HG02588 (cell line): ENCODE data around the gene CCDC167.
"Not testable (repeated sequence)": the region's sequence is repeated elsewhere in the genome, so short reads cannot be mapped to it uniquely, and the experiment has no call there.

Experiments
- ATAC-seq: cut with Tn5 transposase; IDR thresholded peaks from one replicate; pipeline ENCODE4 v1.9.1; 2021; ENCODE audit warnings: mild to moderate bottlenecking, moderate library complexity; ENCODE audit not compliant: unreplicated experiment

Gene CCDC167

DNA sequence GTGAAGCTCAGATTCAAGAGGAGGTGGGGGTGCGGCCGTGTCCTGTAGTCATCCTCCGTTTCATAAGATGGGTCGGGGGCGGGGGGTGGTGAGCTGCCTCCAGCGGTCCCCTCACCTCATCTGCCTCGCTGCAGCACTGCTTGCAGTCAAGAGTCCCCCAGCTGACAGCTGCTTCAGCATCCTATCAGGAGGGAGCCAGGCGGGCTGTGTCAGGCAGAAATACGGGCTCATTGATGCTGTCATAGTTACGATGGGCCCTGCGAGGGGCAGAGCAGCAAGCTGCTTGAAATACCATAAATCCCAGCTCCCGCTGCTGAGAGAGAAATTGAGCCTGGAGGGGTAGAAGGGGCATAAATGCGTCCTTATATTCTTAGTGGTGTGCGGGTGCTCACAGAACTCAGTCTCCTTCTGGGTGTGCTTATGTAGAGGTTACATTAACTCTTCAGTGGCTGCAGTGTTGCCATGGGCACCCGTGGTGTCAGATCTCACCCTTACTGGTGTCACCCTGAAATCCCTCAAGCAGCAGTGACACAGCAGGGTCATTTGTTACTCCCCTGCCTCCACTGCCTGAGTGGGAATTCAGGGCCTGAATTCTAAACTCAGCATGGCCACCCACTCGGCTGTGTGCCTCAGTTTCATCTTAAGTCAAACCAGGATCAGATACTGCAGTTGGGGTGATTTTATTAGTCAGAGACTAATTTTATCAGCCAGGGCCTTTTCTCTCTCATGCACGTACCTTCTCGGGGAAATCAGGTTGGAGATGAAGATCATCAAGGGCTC, 21.8 kb downstream of the CCDC167 start:
- ATAC-seq: no peak

DNA sequence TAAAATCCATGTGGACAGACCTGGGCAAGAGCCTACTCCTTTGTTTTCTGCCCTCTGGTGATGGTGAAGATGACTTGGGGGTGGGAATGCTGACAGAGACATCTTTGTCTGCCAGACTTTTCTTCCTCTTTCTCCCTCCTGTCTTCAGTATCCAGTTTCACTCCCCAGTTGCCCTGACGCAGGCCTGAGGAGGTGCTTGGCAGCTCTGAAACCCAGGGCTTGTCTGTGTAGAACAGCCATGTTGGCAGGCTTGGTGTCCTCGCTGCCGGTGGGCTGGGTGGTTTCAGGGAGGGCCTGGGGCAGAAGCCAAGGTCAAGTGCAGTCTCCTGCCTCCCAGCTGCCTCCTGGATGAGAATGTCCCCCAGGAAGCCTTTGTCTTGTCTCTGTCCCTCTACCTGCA, 22.5 kb downstream of the CCDC167 start:
- no peak for ATAC-seq

DNA sequence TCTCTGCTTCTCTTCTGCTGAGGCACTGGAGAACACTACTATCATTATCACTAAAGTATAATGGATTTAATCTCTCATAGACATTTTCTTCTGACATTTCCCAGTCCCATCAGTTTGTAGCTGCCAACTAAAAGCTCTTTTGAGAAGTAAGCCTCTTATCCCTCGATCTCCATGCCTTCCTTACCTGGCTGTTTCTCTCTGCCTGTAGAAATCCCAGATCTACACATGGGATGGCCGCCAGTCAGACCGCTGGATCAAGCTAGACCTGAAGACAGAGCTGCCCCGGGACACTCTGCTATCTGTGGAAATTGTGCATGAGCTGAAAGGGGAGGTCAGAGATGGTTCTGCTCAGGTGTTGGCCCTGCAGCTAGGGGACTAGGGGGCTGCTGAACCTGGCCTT, 25.4 kb downstream of the CCDC167 start:
- ATAC-seq: no peak

DNA sequence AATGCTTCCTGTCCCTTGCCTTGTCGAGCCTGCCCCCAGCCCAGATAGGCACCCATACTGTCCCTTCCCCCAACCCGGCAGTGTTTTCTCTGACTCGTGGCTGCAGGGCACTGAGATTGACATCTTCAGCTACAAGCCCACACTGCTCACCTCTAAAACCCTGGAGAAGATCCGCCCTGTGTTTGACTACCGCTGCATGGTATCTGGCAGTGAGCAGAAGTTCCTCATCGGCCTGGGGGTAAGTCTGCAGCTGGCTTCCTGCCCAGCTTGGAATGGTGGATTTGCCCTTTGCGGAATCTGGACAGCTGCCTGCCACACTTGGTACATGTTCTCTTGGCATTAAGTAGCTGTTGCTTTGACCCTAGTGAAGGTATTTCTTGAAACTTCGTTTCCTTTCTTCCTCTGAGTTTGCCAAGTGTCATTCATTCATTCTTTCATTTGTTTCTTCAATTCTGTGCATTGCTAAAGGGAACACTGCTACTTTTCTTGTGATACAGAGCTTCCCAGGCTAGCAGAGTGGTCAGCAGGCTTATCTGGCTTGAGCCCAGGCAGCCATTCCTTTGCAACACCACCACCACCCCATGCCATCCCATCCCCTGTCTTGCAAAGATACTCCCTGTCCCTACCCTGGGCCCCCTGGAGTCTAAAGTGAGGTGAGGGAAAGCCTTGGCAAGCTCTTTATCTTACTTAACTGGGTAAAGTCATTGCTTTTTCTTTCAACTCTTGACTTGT, 26.2 kb downstream of the CCDC167 start:
- ATAC-seq: no peak

DNA sequence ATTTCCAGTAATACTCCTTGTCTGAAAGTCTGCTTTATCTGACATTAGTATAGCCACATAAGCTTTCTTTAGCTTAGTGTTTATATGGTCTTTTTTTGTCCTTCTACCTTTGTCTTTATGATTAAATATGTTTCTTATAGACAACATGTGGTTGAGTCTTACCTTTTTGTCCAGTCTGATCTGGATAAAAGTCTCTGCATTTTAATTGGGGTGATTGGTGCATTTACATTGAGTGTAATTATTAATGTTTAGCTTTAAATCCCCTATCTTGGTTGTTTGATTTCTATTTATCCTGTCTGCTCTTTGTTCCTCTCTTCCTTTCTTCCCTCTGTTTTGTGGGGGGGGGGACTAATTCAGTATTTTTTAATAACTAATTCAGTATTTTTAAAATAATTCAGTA, 32.0 kb downstream of the CCDC167 start:
- ATAC-seq: no peak

DNA sequence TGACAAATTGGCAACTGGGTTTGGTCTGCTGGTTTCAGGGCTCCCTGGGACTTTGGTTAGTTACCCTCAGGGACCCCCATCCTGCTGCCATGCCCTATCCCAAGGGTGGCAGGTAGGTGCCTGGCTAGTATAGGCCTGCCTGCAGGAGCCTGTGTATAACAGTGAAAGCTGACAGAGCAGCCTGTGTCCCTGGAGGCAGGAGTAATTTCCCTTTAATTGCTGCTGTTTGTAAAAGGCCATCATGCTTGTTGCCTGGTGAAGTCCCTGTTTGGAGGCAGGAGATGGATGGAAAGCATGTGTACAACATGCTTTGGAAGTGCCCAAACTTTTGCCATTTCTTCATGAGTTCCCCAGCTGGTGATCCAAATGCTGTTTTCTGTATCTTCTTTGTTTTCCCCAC, 36.6 kb downstream of the CCDC167 start:
- no peak for ATAC-seq

DNA sequence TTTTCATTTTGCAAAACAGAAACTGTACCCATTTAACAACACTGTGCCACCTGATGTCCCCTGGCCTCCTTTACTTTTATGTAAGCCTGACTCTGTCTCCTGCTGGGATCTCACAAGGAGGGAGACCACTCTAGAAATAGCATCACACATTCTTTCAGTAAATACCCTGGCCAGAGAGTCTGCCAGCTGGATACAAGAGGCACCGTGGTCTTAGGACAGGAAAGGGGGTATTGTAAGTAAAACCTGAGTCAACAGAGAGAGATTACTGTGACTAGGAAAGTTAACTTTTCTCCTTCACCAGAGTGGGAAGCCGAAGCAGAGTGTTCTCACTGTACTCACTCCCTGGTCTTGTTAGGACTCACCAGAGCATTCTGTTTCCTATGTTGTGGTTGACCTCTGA, 38.9 kb downstream of the CCDC167 start:
- no peak for ATAC-seq

DNA sequence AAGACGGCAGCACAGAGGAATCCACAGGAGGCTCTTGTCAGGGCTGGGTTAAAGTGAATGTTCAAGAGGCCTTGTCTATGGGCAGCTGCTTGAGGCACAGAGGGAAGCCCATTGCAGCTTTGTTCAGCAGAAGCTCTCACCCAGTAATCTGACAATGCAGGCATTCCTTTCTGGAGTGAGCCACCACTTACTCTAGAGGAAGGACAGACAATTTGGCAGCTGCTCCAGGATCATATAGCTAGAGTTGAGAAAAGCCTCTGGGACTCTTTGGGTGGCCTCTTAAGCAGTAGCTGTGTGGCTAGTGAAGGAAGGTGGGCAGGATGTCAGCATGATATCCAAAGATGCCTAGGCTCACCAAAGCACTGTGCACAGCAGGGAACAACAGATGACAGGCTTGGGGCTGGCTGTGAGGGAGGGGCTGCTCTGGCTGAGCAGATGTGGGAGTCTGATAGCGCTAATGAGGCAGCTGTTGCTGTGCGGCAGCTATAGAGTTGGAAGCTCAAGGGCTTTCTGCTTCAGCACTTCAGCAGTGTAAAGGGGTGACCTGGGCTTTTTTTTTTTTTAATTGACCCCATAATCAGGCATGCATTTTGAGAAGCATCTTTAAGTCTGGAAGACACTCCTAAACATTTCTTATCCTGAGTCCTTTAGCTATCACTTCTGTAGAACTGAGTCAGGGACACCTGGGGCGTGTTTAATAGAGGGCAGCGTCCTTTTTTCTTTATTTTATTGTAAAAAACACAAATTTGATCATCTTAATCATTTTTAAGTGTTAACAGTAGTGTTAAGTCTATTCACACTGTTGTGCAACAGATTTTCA, 39.5 kb downstream of the CCDC167 start:
- ATAC-seq: no peak

DNA sequence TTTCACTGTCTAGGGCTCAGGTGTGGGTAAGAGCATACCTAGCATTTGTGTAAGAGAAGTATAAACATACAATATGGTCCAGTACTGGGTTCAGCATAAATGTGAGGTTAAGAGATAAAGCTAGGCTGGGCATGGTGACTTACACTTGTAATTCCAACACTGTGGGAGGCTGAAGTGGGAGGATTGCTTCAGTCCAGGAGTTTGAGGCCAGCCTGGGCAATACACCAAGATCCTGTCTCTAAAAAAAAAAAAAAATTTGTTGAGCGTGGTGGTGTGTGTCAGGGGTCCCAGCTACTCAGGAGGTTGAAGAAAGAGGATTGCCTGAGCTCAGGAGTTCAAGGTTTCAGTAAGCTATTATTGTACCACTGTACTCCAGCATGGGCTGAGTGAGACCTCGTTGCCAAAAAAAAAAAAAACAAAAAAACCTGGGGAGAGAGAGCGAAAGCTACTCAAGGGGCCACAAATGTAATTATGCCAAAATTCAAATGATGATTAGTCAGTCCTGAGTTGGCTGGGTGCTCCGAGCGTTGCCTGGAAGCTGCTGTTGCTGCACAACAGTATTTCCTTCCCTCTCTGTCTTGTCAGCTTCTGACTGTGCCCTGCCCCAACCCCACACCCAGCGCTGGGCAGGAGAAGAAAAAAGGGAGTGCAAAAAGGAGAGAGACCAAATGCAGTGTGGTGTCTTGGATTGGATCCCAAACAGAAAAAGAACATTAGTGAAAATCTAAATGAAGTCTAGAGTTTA, 42.7 kb downstream of the CCDC167 start:
- ATAC-seq: no peak

DNA sequence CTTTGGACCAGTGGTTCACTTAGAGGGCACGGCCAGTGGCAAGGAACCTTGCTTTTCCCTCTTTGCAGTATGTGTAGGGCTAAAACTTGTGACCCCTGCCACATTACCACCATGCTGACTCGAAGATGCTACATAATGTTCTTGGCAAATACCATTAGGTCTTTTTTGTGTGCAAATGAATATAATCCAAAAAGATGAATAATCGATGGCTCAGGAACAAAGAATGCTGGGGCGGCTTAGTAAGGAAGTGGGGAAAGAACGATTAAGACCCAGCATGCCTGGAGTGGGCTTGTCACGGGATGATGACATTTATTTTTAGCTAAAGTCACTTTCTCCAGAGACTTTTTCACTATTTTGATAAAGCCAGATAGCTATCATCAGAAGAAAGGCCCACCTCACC, 43.6 kb downstream of the CCDC167 start:
- ATAC-seq: no peak

DNA sequence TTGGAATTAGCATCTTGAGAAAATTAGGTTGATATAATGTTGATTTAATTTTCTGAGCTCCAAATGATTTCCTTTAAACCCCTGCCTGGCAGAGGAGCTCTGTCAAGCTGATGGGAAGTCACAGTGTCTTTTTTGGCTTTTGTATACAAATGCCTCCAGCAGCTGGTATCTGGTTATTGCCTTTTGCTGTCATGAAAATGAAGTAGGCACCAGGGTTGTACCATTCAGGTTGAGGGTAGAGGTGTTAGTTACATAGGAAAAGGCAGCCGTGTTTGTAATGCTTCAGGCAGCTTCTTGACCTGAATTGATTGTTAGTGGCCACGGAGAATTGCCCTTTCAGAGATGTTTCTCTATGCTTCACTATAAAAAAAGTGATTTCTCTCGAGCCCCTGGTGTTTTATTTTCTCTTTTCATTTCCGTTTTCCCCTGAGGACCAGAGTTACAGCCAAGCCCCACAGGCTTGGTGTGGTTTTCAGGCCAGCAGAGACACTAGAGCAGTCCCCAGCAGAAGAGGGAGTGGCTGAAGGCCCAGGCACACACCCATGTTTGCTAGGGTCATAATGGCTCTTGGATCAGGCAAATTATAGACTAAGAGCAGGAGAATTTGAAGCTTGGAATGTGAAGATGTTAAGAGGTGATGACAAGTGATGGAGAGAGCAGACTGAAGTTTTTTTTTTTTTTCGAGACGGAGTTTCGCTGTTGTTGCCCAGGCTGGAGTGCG, 45.1 kb downstream of the CCDC167 start:
- ATAC-seq: no peak

DNA sequence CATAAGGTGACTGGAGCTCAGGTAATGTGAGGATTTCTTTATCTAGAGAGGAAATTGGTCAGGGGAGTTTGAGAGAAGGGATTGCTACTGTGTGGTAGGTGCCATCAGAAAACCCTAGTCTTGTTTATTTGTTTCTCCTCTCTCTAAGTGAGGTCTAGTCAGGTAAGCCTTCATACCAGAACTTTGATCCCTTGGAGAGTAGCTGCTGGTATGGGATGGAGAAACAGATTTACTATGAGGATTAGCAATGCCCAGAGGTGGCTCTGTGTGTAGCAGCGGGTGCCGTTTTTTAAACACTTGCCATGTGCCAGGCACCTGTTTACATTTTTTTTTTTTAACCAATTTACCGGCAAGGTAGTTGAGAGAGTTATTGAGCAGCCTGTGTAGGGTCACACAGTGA, 47.2 kb downstream of the CCDC167 start:
- ATAC-seq: no peak

DNA sequence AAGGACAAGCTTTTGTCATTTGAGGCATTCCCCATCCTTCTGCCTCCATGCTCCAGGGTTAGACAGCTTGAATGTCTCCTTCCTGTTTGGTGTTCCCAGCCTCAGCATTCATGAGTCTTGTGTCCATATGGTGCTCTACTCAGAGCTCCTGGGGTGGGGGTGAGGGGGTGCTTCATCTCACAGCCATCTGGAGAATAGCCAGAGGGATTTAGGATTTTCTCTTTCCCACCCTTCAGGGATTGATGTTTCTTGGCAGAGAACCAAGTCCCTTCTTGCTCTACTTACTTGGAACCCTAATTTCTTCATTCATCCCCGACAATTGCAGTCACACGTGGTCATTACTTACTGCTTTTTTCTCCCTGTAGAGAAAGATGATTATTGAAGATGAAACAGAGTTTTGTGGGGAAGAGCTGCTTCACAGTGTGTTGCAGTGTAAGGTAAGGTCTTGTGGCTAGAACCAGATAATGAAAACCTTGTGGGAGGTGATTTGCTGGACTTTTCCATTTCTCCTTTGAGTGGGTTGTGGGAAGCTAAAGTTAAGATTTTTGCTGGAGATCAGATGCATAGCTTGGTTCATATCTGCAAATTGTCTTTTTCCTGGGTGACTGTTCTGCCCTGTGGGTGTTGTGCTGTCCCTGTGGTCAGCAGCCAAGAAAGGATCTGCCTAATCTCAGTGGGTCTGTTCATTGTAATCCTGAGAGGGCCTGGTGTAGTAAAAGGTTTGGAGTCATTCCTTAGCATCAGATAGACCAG, 48.1 kb downstream of the CCDC167 start:
- ATAC-seq: no peak

DNA sequence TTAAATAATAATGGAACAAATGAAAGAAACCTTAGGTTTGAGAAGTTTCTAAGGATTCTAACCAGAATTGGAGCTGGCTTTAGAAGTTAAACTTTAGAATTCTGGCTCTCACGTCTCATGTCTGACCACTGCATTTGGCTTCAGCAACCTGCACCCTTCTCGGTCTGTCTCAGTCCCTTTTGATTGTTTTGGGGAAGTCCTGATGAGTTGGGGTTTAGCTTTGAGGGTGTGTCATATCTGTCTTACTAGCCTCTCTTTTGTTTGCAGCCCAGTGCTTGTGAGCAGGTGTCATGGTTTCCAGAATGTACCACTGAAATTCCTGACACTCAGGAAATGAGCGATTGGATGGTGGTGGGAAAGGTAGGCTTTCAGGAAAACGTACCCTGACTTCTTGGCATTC, 49.7 kb downstream of the CCDC167 start:
- ATAC-seq: no peak

DNA sequence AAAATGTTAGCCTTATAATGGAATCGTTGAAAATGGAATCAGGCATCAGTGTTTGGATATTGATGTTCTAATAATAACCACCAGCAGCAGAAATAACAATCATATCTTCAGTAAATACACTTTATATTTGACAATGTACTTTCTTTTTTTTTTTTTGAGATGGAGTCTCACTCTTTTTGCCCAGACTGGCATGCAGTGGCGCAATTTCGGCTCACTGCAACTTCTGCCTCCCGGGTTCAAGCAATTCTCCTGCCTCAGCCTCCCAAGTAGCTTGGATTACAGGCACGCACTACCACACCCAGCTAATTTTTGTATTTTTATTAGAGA, 56.5 kb downstream of the CCDC167 start:
- not testable (repeated sequence) for ATAC-seq

DNA sequence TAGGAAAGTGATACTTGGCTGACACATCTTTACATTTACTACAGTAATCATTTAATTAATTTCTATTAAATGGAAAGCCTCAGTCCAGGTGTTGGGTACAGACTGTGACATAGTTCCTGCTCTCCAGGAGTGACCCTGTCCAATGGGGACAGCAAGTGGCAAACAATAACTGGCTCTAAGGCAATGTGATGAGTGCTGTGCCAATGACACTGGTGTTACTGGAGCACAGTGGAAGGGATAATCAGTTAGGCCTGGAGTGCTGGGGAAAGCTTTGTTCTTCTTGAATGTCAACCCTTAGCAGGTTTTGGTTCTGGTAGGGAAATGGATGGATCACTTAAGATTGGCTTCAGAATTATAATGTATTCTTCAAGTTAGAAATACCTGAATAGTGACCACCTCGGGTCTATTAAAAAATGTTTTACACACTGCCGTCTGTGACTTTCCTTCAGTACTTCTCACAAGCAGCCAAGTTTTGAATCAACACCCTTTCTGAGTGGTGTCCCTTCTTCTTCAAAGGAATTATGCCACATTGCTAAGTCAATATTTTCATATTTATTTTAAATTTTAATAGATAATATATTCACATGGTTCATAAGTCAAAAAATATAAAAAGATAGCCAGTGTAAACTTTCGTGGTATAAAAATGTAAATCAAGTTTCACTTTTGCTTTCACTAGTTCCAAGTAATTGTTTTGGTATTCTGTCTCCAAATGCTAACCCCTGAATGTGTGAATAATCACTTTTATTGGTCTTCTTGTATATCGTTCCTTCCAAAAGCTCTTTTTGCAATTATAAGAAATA, 57.1 kb downstream of the CCDC167 start:
- ATAC-seq: no peak

DNA sequence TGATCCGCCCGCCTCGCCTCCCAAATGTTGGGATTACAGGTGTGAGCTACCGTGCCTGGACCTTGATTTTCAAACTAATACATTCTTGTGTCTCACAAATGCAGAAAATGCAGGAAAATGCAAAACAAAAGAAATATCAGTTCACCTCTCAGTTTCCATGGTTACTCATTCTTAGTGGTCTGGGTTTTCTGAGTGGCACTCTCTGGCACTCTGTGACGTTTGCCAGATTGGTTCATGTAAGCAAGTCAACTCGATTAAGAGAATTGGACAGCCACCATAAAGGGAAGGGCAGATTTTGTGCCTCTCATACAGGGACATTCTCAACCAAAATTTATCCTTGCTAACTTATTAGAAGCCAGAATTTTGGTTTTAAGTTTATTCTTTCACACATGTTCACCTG, 58.0 kb downstream of the CCDC167 start:
- no peak for ATAC-seq

DNA sequence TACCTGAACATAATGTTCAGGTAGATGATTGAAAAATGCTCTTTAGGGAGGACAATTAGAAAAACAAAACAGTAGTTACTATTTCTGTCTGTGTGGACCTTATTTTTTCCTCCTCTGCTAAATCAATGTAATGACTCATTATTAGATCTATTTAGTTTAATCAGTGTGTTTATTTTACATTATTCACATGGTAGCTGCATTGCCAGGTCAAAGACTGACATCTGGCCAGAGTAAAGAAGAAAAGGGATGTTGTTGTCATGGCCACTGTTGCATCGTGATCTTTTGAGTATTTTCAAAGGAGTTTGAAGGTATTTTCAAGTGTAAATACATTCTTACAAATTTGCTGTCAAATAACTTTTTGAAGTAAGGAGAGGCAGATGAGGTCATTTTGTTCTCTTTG, 60.8 kb downstream of the CCDC167 start:
- ATAC-seq: no peak

DNA sequence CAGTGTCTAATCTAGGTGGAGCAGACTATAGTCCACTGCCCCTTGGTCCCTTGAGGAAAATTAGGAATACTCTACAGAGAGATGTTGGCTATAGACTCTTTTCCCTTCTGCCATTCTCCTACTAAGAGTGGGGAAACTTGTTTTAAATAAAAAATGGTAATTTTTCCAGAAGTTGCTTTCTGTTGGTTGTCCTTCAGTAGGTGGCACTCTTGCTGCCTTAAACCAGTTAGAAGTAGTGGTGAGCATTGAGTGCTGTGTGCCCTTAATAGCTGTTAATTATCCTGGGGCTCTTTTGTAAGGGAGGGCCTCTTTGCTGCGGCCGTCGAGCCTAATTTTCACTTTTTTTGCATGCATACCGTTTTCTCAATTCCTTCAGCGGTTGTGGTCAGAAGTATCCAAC, 63.9 kb downstream of the CCDC167 start:
- ATAC-seq: no peak
